NK-92 treated with Interleukin-12 subunit alpha and Interleukin-12 subunit beta, amount 100 ng/mL, for 24 hours (cell line): ENCODE data around the gene ST6GALNAC3.

ENCODE experiments used
- DNase-seq: peaks from one replicate; lab custom pipeline; 2025; lab: John Stamatoyannopoulos, UW

Gene ST6GALNAC3

GRCh38 chr1:76142771-76143540 is 68.4 kb downstream of the ST6GALNAC3 start:
- DNase-seq: no peak

- DNase-seq: no peak
Measured at GRCh38 chr1:76144247-76144646, 69.7 kb downstream of the ST6GALNAC3 start.

- no peak for DNase-seq
Measured at GRCh38 chr1:76145332-76145731, 70.8 kb downstream of the ST6GALNAC3 start.

- no peak for DNase-seq
Measured at GRCh38 chr1:76146184-76146583, 71.6 kb downstream of the ST6GALNAC3 start.

- DNase-seq: no peak
Measured at GRCh38 chr1:76147917-76148316, 73.4 kb downstream of the ST6GALNAC3 start.

GRCh38 chr1:76148460-76148859 is 73.9 kb downstream of the ST6GALNAC3 start:
- no peak for DNase-seq

GRCh38 chr1:76153841-76154205 is 79.3 kb downstream of the ST6GALNAC3 start:
- DNase-seq: no peak

GRCh38 chr1:76154206-76154956 is 79.8 kb downstream of the ST6GALNAC3 start:
- DNase-seq: peak; percentile 32

GRCh38 chr1:76156987-76157386 is 82.4 kb downstream of the ST6GALNAC3 start:
- no peak for DNase-seq

GRCh38 chr1:76158126-76158525 is 83.6 kb downstream of the ST6GALNAC3 start:
- no peak for DNase-seq

- DNase-seq: no peak
Measured at GRCh38 chr1:76160225-76160624, 85.7 kb downstream of the ST6GALNAC3 start.

GRCh38 chr1:76161451-76161850 is 86.9 kb downstream of the ST6GALNAC3 start:
- DNase-seq: no peak

- no peak for DNase-seq
Measured at GRCh38 chr1:76162254-76162653, 87.7 kb downstream of the ST6GALNAC3 start.

- no peak for DNase-seq
Measured at GRCh38 chr1:76164165-76164564, 89.6 kb downstream of the ST6GALNAC3 start.

- DNase-seq: no peak
Measured at GRCh38 chr1:76170084-76170483, 95.5 kb downstream of the ST6GALNAC3 start.

- DNase-seq: no peak
Measured at GRCh38 chr1:76170513-76170912, 96.0 kb downstream of the ST6GALNAC3 start.

- DNase-seq: no peak
Measured at GRCh38 chr1:76176000-76176399, 101.5 kb downstream of the ST6GALNAC3 start.

GRCh38 chr1:76177615-76178014 is 103.1 kb downstream of the ST6GALNAC3 start:
- no peak for DNase-seq

GRCh38 chr1:76179219-76179698 is 104.7 kb downstream of the ST6GALNAC3 start:
- no peak for DNase-seq

- DNase-seq: no peak
Measured at GRCh38 chr1:76185207-76185606, 110.7 kb downstream of the ST6GALNAC3 start.

- no peak for DNase-seq
Measured at GRCh38 chr1:76186554-76187170, 112.1 kb downstream of the ST6GALNAC3 start.

- DNase-seq: no peak
Measured at GRCh38 chr1:76187436-76187835, 112.9 kb downstream of the ST6GALNAC3 start.

GRCh38 chr1:76189310-76189709 is 114.8 kb downstream of the ST6GALNAC3 start:
- DNase-seq: no peak
